Retina (tissue), 1 donor: ENCODE measurements around the gene MRPL48.
"Not testable (repeated sequence)": the region's sequence is repeated elsewhere in the genome, so short reads cannot be mapped to it uniquely, and the experiment has no call there.

Source experiments
- DNase-seq: peaks from one replicate; pipeline ENCODE4 v3.0.0-alpha.2; 2016

Gene MRPL48

GRCh38 chr11:73852049-73852448 is 64.4 kb downstream of the MRPL48 start:
- DNase-seq: no peak

DNA sequence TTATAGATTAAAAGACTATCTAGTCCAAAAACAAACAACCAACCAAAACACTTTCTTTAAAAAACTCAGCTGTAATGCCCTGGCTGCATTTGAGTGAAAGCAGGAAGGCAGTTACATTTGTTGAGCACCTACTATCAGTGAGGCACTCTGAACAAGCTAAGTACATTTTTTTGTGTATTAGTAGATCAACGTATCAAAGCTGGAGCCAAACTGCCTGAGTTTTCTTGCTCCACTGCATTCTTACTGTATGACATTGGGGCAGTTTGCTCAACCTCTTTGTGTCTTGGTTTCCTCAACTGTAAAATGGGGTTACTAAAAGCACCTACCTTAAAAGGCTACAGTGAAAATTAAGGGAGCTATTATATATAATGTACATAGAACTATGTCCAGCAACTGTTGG is 67.0 kb downstream of the MRPL48 start:
- no peak for DNase-seq

- DNase-seq: peak; percentile 18
These were observed 68.4 kb downstream of the MRPL48 start for GRCh38 chr11:73856031-73856567.

GRCh38 chr11:73859671-73860070 is 72.0 kb downstream of the MRPL48 start:
- DNase-seq: no peak

DNA sequence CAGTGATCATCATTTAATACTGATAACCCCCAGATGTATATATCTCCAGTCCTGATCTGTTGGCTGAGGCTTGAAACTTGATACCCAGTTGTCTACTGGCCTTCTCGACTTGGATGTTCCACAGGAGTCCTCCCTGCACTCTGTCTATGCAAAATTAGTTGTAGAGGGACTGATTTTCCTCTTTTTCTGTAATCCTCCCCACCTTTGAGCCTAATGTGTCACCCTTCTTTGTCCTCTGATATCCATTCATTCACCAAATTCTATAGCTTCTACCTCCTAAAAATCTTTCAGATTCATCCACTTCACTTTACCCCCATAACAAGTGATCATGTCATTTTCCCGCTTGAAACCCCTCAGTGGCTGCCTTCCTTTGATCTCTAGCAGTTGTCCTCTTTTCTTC is 72.5 kb downstream of the MRPL48 start:
- DNase-seq: no peak

- no peak for DNase-seq
These were observed 75.3 kb downstream of the MRPL48 start for GRCh38 chr11:73862986-73863385.

DNA sequence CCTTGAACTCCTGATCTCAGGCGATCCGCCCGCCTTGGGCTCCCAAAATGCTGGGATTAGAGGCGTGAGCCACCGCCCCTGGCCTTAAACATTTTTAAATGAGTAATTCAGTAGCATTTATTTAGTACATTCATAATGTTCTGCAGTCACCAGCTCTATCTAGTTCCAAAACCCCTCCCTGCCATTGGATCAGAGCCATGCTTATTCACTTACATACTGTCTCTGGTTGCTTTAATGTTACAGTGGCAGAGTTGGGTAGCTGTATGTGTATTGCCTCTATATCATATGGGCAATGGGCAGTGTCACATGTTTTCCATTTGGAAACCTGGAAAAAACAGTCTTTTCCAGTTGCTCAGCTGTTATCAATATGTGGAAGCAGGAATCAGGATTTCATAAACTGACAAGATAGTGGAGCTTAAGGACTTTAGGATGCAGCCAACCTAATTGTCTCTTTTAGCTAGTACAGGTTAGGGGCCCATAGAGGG is 78.5 kb downstream of the MRPL48 start:
- no peak for DNase-seq

DNA sequence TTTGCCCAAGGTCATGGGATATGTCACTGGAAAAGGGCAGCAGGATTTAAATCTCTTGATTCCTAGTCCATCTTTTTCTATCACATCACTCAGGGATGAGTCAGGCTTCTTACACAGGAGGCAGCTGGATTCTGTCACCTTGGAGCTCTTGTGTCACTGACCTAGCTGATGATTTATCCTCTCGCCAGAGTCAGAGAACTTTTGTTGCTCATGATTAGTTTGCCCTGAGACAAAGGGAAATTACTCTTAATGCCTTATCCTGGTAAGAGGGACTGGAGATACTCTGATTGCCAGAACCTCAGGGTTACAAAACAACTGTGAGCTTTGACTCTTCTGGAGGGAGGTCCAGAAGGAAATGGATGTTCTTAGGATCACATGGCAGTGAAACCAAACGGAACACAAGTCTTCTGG is 78.9 kb downstream of the MRPL48 start:
- no peak for DNase-seq

DNA sequence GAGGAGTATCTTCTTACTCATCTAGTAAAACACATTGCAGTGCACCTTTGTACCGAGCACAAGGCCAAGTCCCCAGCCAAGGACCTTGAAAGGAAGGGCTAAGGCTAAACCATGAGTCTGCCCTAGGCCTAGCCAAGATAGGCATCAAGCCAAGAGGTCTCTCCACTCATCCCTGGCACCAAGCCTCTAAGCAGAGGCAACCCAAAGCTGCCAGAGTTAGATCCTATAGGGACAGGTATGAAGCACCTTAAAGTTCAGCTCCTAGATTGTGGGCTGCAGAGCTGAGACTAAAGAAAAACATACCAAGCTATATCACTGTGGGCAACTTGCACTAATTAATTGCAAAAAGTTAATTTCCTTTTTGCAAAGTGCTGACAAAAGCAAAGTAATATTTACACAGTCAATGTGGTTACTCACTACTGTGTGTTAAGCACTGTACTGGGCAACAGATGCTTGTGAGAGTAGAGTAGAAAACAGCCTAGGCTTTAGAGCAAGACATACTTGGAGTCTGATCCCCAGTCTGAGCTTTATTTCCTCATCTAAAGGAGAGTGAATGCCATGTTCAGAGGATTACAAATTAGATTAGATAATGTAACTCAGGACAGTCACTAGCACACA is 81.8 kb downstream of the MRPL48 start:
- DNase-seq: no peak

GRCh38 chr11:73870261-73870660 is 82.6 kb downstream of the MRPL48 start:
- no peak for DNase-seq

GRCh38 chr11:73872749-73873357 is 85.2 kb downstream of the MRPL48 start:
- DNase-seq: no peak

GRCh38 chr11:73875380-73875779 is 87.7 kb downstream of the MRPL48 start:
- DNase-seq: no peak

DNA sequence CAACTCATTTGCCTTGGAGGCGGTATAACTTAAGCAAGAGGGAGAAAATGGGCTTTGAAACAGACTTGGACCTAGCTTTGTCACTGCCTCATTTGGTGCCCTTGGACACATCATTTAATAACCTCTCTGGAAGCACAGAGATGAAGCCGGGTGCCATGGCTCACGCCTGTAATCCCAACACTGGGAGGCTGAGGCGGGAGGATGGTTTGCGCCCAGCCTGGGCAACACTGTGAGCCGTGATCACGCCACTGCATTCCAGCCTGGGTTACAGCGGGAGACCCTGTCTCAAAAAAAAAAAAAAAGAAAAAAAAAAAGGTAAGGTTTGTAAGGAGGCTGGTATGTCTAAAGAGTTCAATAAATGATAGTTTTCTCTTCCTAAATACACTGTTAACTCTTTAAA is 88.2 kb downstream of the MRPL48 start:
- DNase-seq: no peak

DNA sequence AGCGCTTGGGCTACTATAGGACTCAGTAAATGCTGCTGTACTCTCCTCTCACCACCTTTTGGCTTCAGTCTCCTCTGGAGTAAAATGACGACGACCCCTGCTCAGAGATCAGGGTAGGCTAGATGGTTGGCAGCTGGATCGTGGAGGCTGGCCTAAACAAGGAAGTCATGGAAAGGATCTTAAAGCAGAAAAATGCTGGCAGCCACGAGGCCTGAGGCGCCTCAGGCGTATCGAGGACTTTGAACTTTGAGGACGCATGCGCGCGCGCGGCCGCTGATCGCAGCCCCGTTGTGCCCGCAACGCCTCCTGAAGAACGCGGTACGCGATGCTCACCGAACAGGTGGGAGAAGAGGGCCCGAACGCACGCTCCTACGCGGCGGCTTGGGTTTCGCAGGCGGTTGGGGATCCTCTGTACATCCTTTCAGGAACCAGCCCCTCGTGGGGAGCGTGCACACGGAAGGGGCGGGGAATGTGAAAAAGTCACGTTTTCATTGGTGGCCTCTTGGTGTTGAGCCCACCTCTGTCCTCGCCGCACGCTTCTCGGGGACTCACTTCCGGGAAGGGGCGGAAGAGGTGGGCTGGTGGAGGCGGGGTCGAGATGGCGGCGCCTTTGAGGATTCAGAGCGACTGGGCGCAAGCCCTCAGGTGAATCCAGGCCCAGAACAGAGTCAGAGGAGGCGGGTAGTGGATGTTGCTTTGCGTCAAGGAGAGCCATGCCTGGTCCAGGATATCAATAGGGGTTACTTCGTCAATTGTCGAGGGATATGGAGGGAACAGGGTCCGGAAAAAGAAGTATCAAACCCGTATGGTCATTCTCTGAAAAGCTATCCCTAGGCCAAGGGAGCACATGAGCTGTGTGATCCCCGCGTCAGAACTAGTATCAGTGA is 89.0 kb downstream of the MRPL48 start, which contains the start of the genes COA4 and PAAF1:
COA4 (minus strand) TSS at position 423 of the 887 bp plus-strand sequence. CDS start 3,468 bp downstream, outside the sequence.
PAAF1 (plus strand) TSS at position 576 of the 887 bp plus-strand sequence; CDS start at position 599, 23 bp downstream.
- DNase-seq: peak; percentile 97

GRCh38 chr11:73878771-73879170 is 91.1 kb downstream of the MRPL48 start:
- no peak for DNase-seq

- DNase-seq: not testable (repeated sequence)
These were observed 92.8 kb downstream of the MRPL48 start for GRCh38 chr11:73880449-73880848.

DNA sequence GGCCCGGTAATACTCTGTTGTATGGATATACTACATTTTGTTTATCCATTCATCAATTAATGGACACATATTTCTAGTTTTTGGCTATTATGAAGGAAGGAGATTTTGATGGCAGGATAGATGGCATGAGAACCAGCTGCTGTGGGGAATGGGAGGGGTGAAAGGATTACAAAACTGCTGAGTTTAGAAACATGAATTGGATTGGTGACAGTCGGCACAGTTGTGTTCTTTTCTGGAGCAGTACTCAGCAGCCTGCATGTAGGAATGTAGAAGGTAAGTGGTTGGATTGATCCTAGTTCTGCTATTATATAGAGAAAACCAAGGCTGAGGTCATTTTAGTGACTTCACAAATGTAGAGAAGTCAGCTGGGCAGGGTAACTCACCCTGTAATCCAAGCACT is 96.2 kb downstream of the MRPL48 start:
- DNase-seq: no peak

DNA sequence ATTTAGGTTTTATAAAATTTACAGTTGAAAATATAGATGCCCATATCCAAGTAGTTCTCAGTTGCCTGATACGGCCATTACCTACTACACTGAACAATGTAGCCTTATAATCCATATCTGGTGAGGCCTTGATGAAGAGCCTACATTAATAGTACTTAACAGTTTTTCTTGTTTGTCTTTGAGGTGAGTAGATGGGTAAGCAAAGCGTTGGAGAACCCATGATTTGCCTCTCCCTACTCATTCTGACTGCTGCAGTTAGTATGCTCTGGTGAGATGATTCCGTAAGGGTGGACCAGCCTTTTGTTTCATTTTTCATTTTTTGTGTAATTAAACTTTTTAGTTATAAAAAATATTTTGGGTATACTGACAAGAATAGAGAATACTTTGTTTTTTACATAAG is 100.6 kb downstream of the MRPL48 start:
- DNase-seq: no peak

GRCh38 chr11:73889019-73889418 is 101.3 kb downstream of the MRPL48 start:
- no peak for DNase-seq

DNA sequence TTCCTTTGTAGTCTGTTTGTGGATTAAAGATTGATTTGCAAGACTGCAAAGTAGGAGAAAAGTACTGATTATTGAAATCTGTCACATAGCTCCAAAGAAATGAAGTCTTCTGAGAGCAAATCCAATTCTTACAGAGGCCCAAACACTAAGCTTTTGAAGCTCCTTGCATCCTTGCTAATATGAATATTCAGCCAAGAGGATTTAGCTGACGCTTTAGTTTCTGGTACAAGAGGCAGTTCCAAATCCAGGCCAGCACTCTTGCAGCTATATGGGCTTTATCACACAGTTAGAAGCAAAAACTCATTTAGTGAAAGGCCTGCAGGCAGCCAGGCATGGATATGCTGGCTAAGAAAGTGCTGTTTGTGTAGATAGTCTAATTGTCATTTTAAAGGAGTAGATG is 101.9 kb downstream of the MRPL48 start:
- no peak for DNase-seq

GRCh38 chr11:73893041-73893440 is 105.4 kb downstream of the MRPL48 start:
- DNase-seq: no peak

- no peak for DNase-seq
These were observed 107.2 kb downstream of the MRPL48 start for GRCh38 chr11:73894725-73895335.

GRCh38 chr11:73902303-73902702 is 114.6 kb downstream of the MRPL48 start:
- DNase-seq: no peak
